IPS-18c (cell line): ENCODE data around the gene RTL9.
"Not testable (repeated sequence)": the region's sequence is repeated elsewhere in the genome, so short reads cannot be mapped to it uniquely, and the experiment has no call there.

Experiments
- H3K4me3 ChIP-seq: 2 replicates; pipeline ENCODE4 v1.7.0; 2013; ENCODE audit warnings: low read depth, mild to moderate bottlenecking, low read length, moderate library complexity; ENCODE audit not compliant: insufficient read depth
- H3K9me3 ChIP-seq: one replicate; pipeline ENCODE4 v1.6.1; 2013; ENCODE audit warnings: mild to moderate bottlenecking, low read length, moderate library complexity; ENCODE audit not compliant: control insufficient read depth, insufficient read depth

Gene RTL9

DNA sequence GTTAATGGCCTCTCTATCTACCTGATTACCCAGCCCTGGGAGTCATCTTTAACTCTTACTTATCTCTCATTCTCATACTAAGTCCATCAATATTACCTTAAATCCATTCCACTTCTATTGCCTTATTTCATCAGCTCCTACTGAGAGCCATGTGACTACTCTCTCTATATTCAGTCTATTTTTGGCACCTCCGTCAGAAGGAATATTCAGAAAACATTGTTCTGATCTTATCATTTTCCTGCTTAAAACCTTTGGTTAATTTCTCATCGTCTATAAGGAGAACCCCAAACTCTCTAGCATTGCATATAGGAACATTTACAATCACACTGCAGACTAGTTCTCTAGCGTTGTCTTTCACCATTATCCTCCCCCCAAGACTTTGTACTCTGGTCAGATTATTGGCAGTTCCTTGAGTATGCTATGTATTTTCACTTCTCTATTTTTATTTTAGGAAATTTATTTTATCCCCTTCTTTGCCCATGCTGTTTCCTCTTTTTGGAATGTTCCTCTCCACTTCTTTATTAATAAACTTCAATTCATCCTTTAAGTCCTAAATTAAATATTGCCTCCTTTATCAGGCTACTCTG is 27.1 kb upstream of the RTL9 start:
- Histone ChIP-seq H3K9me3 (no peaks in the 10 kb centered on the region), H3K4me3 (no peak overlapping the region)

DNA sequence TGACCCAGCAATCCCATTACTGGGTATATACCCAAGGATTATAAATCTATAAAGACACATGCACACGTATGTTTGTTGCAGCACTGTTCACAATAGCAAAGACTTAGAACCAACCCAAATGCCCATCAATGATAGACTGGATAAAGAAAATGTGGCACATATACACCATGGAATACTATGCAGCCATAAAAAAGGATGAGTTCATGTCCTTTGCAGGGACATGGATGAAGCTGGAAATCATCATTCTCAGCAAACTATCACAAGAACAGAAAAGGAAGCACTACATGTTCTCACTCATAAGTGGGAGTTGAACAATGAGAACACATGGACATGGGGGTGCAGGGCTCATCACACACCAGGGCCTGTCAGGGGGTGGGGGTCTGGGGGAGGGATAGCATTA is 25.2 kb upstream of the RTL9 start:
- not testable (repeated sequence) for H3K4me3 ChIP-seq, H3K9me3 ChIP-seq

DNA sequence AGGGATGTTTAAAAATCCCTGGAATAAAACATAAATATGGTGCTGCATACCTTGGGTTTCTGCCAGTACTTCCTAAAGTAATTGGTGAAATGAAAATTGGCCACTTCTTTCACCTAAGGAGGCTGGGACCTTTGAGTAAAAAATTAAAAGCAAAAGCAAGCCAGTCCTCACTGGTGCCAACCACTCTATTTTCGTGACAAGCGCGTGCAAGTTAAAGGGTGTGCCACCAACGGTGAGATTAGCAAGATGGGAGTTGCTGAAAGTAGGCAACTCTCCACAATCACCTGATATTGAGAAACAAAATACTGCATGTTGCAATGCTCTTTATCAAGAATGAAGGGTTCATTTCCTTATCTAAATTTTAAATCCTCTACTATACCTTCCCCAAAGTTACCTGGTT is 19.7 kb upstream of the RTL9 start:
- no peak overlapping the region for H3K4me3 ChIP-seq
- no peaks in the 10 kb centered on the region for H3K9me3 ChIP-seq

DNA sequence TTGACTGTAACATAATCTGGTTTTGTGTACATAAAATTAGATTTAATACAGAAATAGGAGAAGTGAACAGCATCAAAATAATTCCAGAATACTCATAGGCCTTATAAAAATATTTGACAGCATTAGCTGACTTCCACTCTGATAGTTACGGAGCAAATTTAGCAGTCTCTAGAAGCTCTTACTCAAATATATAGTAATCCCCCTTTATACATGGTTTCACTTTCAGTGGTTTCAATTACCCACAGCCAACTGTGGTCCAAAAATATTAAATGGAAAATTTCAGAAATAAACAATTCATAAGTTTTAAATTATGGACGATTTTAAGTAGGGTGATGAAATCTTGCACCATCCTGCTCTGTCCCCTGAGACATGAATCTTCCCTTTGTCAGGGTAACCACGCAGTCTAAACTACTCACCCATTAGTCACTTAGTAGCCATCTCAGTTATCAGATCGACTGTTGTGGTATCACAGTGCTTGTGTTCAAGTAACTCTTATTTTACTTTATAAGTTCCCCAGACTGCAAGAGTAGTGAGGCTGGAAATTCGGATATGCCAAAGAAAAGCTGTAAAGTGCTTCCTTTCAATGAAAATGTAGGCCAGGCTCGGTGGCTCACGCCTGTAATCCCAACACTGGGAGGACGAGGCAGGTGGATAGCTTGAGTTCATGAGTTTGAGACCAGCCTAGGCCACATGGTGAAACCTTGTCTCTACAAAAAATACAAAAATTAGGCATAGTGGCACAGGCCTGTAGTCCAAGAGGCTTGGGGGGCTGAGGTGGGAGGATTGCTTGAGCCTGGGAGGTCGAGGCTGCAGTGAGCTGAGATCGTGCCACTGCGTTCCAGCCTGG is 17.2 kb upstream of the RTL9 start:
- no peaks in the 10 kb centered on the region for H3K9me3 ChIP-seq
- no peak overlapping the region for H3K4me3 ChIP-seq

DNA sequence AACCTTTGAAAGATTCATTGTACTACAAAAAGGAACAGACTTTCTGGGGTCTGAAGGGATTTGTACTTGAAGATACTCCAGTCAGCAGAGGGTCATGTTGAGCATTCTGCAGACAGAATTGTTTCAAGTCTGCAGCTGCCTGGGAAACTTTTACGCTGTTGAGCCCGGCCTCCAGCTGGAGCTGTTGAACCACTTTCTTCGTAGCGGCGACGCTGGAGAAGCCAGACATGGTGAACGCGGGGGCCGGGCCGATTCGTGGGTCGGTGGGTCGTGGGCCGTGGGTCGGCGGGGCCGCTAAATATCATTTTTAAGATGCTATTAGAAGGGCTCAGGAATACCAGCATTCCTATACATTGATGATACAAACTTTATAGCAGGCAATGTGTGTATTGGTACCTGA is 12.0 kb upstream of the RTL9 start:
- H3K4me3 ChIP-seq, result no peak overlapping the region
- no peaks in the 10 kb centered on the region for H3K9me3 ChIP-seq

DNA sequence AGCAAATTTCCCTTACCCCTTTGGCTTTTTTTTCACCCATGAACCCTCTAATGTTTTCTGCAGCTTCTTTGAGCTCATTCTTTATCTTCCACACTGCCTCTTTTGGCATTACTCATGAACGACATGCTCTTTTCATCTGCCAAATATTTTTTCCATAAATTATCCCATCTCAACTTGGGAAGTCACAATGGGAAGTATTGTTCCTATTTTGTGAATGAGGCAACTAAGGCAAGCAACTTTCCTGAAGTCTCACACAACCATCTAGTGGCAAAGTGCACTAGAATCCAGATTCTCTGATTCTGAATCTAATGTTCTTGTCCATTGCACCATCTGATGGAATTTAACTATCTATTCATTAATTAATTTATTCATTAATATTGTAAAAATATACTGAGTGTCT is 625 bp downstream of the RTL9 start:
- H3K9me3 ChIP-seq, result no peaks in the 10 kb centered on the region
- no peak overlapping the region for H3K4me3 ChIP-seq

DNA sequence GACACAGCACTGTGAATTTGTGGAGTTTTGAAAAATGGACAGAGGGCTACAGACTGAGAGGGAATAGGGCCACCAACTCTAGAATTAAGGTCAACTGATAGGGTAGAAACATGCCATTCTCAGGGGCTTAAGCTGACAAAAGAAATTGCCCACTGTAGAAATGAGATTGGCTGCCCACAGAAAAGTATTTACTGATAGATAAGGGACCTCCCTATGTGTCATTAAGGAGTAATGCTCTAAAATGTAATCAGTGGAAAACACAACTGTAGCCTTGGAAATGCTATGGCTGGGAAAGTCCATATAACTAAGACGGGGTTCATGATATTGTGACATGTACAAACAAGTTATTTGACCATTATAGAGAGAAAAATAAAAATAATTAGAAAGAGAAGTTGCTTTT is 4.6 kb downstream of the RTL9 start:
- Histone ChIP-seq H3K9me3 (no peaks in the 10 kb centered on the region), H3K4me3 (no peak overlapping the region)

DNA sequence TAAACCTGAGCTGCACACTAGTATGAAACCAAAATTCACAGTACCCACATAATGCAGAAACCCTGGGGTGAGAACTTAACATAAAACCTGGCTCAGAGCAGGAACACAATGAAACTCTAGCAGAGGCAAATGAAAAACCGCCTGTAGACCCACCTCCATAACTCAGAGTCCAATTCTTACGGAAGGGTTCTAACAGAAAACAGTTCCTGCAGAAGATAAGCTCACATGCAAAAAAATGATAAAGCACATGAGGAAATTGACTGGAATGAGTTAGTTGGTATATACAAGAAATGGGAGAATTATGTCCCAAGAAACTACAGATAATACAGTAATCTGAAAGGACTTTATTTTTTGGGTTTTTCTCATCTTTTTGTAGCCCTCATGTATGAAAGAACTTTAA is 14.7 kb downstream of the RTL9 start:
- Histone ChIP-seq H3K4me3 (no peak overlapping the region), H3K9me3 (no peaks in the 10 kb centered on the region)

DNA sequence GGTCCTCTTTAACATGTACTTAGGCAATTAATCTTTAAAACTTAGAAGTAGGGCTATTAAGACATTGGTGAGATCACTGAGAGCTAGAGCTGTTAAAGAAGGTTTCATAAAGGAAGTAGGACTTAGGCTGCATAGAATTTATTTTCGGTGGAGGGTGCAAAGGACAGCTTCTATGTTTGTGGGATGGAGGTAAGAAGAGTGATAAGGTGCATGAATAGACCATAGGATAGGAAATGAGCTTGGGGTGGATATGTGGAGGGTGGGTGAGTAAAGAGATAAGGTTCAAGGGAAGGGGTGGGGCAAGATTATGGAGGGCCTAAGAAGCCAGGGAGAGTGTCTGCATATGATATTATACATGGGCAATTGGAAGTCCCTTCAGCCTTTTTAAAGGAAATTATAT is 15.9 kb downstream of the RTL9 start:
- H3K4me3 ChIP-seq, result no peak overlapping the region
- no peaks in the 10 kb centered on the region for H3K9me3 ChIP-seq

DNA sequence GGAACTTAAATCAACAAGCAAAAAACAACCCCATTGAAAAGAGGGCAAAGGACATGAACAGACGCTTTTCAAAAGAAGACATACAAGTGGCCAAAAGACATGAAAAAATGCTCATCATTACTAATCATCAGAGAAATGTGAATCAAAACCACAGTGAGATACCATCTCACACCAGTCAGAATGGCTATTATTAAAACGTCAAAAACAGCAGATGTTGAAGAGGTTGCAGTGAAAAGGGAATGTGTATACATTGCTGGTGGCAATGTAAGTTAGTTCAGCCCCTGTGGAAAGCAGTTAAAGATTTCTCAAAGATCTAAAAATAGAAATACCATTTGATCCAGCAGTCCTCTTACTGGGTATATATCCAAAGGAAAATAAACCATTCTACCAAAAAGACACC is 22.6 kb downstream of the RTL9 start:
- H3K9me3 ChIP-seq, result no peaks in the 10 kb centered on the region
- no peak overlapping the region for H3K4me3 ChIP-seq

DNA sequence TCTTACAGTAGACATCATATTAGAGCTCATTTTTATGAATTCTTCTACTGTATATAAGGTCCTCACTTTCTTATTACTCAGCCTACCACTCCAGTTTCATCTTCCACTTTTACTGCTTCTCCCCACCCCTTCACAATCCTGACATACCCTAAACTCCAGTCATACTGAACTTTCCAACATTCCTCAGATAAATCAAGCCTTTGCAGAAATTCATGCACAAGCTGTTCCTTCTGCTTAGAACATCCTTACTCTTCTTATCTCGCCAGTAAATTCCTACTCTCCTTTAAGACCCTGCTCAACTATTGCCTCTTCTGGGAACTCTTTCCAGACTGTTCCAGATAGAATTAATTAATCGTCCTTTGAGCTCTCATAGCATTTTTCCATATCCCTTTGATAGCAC is 24.8 kb downstream of the RTL9 start:
- Histone ChIP-seq H3K9me3 (no peaks in the 10 kb centered on the region), H3K4me3 (no peak overlapping the region)

DNA sequence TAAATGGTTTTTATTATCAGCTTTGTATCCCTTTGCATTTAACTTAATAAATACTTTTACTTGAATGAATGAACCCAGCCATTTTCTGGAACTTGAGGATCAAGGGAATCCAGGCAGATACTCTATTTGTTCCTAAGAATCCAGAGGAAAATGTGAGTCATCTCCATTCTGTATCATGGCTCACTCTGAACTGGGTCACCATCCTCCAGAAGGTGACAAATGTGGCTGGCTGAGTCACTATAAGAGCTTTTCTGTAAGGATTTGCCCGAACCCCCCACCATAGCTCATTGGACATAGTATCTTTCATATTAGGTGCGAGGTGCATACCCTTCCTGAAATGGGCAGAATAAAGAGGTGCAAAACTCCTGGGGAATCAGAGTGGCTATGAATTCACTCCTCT is 25.8 kb downstream of the RTL9 start:
- no peaks in the 10 kb centered on the region for H3K9me3 ChIP-seq
- H3K4me3 ChIP-seq, result no peak overlapping the region

DNA sequence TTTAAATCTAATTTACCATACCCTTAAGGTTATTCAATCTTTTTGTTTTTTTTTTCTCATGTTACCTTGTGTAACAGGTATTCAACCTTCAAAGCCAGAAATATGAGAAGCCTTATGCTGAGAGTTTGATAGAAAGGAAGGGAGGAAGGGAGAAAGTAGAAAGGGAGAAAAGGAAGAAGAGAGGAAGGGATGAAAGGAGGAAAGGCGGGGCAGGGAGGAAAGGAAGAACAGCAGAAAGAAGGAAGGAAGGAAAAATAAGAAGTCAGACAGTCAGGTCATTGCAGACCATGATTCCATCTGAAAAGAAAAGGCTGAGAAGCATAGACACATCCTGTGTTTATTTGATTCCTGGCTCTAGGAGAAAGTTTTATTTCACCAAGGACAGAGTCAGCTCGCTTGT is 30.9 kb downstream of the RTL9 start:
- Histone ChIP-seq H3K4me3 (no peak overlapping the region), H3K9me3 (no peaks in the 10 kb centered on the region)

DNA sequence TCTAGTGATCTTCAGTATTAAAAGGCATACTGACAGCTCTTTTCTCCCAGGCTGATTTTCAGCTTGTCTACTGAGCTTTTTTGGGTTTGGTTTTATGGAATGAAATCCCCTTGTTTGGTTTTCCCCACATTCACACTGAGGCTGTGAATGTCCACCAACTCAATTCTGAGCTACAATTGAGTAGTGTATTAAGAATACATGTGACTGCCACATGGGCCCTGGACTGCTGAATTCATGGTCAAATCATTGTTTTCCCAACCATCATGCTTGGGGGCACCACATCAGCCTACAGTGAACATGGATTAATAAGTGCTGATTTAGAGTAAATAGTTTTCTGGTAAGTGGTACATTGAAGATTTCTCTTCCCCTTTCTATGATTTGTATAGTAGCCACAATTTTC is 32.4 kb downstream of the RTL9 start:
- no peak overlapping the region for H3K4me3 ChIP-seq
- no peaks in the 10 kb centered on the region for H3K9me3 ChIP-seq

DNA sequence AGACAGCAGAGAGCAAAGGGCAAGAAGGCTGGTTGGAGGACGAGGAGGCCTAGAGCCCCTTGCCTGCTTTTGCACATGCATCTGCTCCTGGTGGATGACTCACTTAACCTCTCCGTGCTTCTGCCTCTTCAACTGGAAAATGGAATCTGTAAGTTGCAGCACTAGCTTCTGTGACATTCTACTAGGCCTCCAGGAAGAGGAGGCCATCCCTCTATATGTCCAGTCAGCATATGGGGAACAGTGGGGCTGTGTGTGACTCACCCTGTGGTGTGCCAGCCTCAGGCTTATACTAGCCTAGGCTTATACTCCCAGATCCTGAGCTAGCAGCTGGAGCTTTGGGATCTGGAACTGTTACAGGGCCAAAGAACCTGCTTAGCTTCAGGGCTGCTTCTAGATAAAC is 36.0 kb downstream of the RTL9 start:
- no peak overlapping the region for H3K4me3 ChIP-seq
- H3K9me3 ChIP-seq, result no peaks in the 10 kb centered on the region

DNA sequence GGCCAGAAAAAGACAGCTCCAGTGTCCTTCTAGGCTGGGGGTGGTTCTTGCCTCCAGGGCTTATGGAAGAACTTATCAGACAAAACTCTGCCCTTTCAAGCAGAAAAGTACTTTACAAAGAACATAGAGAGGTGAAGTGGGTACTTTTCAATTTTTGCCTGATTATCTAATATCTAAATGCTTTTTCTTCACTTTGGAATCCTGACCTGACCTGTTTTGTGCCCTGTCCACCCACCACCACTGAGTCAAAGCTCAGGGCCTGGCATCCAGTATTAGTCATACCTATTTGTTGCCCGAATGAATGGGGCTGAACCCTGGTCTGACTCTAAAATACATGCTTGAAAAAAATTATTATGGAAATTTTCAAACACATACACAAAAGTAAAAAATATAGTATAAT is 37.2 kb downstream of the RTL9 start:
- H3K9me3 ChIP-seq, result no peaks in the 10 kb centered on the region
- H3K4me3 ChIP-seq, result no peak overlapping the region

DNA sequence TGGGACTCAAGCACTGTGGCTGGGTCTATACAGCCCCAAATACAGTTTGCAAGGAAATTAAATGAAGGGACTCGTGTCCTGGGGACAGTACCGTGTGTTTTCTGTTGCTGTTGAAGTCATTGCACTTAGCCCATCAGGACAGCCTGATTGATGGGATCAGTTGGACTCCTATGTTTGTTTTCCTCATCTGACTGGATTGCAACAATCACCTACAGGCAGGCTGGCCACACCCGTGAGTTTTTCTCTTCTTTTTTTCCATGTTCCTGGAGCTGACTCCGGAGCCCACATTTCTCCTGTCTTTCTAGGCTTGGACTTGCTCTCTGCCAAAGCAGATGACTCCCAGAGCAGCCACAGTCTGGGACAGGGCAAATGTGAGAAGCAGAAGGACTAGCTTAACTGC is 38.1 kb downstream of the RTL9 start:
- Histone ChIP-seq H3K4me3 (no peak overlapping the region), H3K9me3 (no peaks in the 10 kb centered on the region)

DNA sequence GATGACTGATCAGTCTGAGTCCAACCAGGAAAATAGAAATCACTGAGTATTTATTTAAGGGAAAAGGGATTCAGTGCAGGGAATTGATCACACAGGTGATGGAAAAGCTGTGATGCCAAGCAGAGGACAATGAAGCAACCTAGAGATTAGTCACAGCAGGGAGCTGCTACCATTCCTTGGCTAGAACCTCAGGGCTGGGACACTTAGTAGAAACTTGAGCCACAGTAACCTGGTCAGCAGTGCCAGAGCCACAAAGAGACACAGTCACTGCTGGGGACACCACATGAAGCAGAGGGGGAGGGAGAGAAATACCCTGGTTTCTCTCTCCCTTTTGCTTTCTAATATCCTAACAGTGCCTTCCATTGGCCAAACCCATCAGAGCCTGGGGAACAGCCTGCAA is 38.7 kb downstream of the RTL9 start:
- Histone ChIP-seq H3K9me3 (no peaks in the 10 kb centered on the region), H3K4me3 (no peak overlapping the region)

DNA sequence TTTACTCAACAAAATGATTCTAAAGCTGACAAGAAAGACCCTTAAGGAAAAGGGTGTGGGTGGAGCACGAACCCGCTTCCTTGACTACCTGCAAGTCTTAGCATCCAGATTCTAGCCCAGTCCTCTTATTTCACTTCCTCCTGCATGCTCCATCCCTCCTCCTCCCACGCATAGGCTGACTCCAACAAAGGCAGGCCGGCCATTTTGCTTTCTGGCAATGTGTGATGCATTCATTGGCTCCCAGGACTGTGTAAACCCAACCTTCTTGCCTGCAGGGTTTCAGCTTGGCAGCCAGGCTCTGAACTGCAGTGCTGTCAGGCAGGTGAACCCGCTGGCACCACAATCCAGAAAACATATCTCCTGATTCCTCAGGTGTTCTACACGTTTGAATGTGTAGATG is 39.3 kb downstream of the RTL9 start:
- H3K4me3 ChIP-seq, result no peak overlapping the region
- no peaks in the 10 kb centered on the region for H3K9me3 ChIP-seq
